HepG2 (cell line): ENCODE measurements around the gene SLAMF8. TPM values are rescaled to one million over a fixed set of nuclear protein-coding genes. Genes with fewer than 3 reads are reported as not detected.
A peak's percentile ranks its signal among the peaks of the same experiment; 100 is the strongest.

Source experiments
- ATAC-seq: fragments of 200-7000 bp; cut with Tn5 transposase; 3 replicates; pipeline ENCODE4 v1.9.1; 2020; ENCODE audit warnings: mild to moderate bottlenecking, moderate library complexity
- BruUV-seq: library from RNA; stranded (reverse); fragments of 400-500 nt; replicated peaks from 2 replicates; lab custom pipeline; 2021; lab: Mats Ljungman, UMichigan
- CTCF ChIA-PET: fragments of 300-600 bp; formaldehyde crosslinking; extraction: SDS; loops from one replicate; lab custom pipeline; 2021; ENCODE audit warnings: low total read pairs, inconsistent platforms, low intra/inter-chr PET ratio; lab: Yijun Ruan, JAX
- POLR2A ChIA-PET: fragments of 350-600 bp; sonication (Branson Sonifier 250); formaldehyde crosslinking; loops from one replicate; lab custom pipeline; 2020; ENCODE audit warnings: antibody characterized with exemption, inconsistent platforms; lab: Yijun Ruan, JAX
- DNase-seq: peaks from one replicate; pipeline ENCODE4 v3.0.0-alpha.2; 2015; ENCODE audit warnings: low spot score
- FAIRE-seq: peaks from 3 replicates; lab custom pipeline; 2011; peaks lifted over from hg19 to GRCh38; lab: Jason Lieb, UNC
- H2AFZ ChIP-seq: one replicate; pipeline ENCODE4 v1.6.1; 2011; ENCODE audit warnings: low read length, inconsistent platforms
- H3K27ac ChIP-seq: fragments of 300-600 bp; 3 replicates; pipeline ENCODE4 v1.8.0; 2011; ENCODE audit warnings: mixed run types, mild to moderate bottlenecking, mixed read lengths, low read length, inconsistent platforms; ENCODE audit not compliant: insufficient read depth; ENCODE audit errors: extremely low read length
- H3K27me3 ChIP-seq, 2 experiments: fragments of 200-600 bp in 1 of 2; 2 replicates in 1 of 2; 3 replicates in 1 of 2; pipeline versions ENCODE4 v1.6.0 to v1.8.0; 2011; ENCODE audit warnings: low read length in 2 of 2, mild to moderate bottlenecking in 2 of 2, moderate library complexity in 2 of 2, inconsistent platforms in 1 of 2; ENCODE audit not compliant: insufficient read depth in 2 of 2, control insufficient read depth in 1 of 2
- H3K36me3 ChIP-seq, 2 experiments: fragments of 200-600 bp in 1 of 2; replicated peaks in 1 of 2; 2 replicates in 1 of 2; 3 replicates in 1 of 2; pipeline versions ENCODE4 v1.5.1 to v1.8.0; 2011; ENCODE audit warnings: low read length in 2 of 2, inconsistent platforms in 1 of 2; ENCODE audit not compliant: insufficient read depth in 2 of 2, control insufficient read depth in 1 of 2
- H3K4me1 ChIP-seq: 2 replicates; pipeline ENCODE4 v1.5.1; 2012; ENCODE audit warnings: low read length, inconsistent platforms; ENCODE audit not compliant: insufficient read depth
- H3K4me2 ChIP-seq: 2 replicates; pipeline ENCODE4 v1.6.0; 2011; ENCODE audit warnings: low read depth, low read length, inconsistent platforms
- H3K4me3 ChIP-seq, 3 experiments: fragments of 200-600 bp in 1 of 3; sonication (generic), shearing (Covaris generic) in 1 of 3; replicated peaks in 1 of 3; 2 replicates each; pipeline ENCODE4 v1.5.1; 2011 to 2016; ENCODE audit warnings: low read length in 3 of 3, inconsistent platforms in 2 of 3, low read depth in 2 of 3, mild to moderate bottlenecking in 2 of 3, control low read depth in 1 of 3, mixed read lengths in 1 of 3; ENCODE audit not compliant: insufficient read depth in 1 of 3
- H3K79me2 ChIP-seq: one replicate; pipeline ENCODE4 v1.6.1; 2011; ENCODE audit warnings: low read length, inconsistent platforms; ENCODE audit not compliant: insufficient read depth
- H3K9ac ChIP-seq: 2 replicates; pipeline ENCODE4 v1.6.0; 2011; ENCODE audit warnings: mild to moderate bottlenecking, low read depth, low read length, inconsistent platforms; ENCODE audit not compliant: insufficient read depth
- H3K9me3 ChIP-seq: 2 replicates; pipeline ENCODE4 v1.5.1; 2012; ENCODE audit warnings: mild to moderate bottlenecking, low read length
- H4K20me1 ChIP-seq: 2 replicates; pipeline ENCODE4 v1.6.0; 2011; ENCODE audit warnings: inconsistent platforms, mild to moderate bottlenecking, low read length, moderate library complexity; ENCODE audit not compliant: insufficient read depth
- HMG20A ChIP-seq: IDR thresholded peaks from 2 replicates; pipeline ENCODE4 v1.6.1; 2016; ENCODE audit warnings: borderline replicate concordance
- MAFK ChIP-seq, 2 experiments: IDR thresholded peaks in 1 of 2; conservative IDR thresholded peaks in 1 of 2; 2 replicates each; pipeline ENCODE4 v1.6.1; 2011; ENCODE audit warnings: improper control_type of control experiment in 2 of 2, low read length in 2 of 2
- MTF2 ChIP-seq: sonication (generic); formaldehyde crosslinking; IDR thresholded peaks from 2 replicates; pipeline ENCODE4 v1.5.0; 2020; ENCODE audit warnings: missing genetic modification reagents, borderline replicate concordance
- NR2C2 ChIP-seq: sonication (generic); formaldehyde crosslinking; IDR thresholded peaks from 2 replicates; pipeline ENCODE4 v1.4.0; 2020; ENCODE audit warnings: missing genetic modification reagents, mild to moderate bottlenecking, moderate library complexity, borderline replicate concordance
- SRY ChIP-seq: sonication (generic); formaldehyde crosslinking; IDR thresholded peaks from 2 replicates; pipeline ENCODE4 v1.8.0; 2022; ENCODE audit warnings: mild to moderate bottlenecking, missing genetic modification reagents
- THYN1 ChIP-seq: sonication (generic); formaldehyde crosslinking; IDR thresholded peaks from 2 replicates; pipeline ENCODE4 v1.8.1; 2023; ENCODE audit warnings: low read depth, mild to moderate bottlenecking, moderate library complexity, missing genetic modification reagents, borderline replicate concordance
- ZC3H4 ChIP-seq: sonication (generic); formaldehyde crosslinking; IDR thresholded peaks from 2 replicates; pipeline ENCODE4 v1.4.0; 2020; ENCODE audit warnings: missing genetic modification reagents, borderline replicate concordance
- ZNF296 ChIP-seq: sonication (generic); formaldehyde crosslinking; conservative IDR thresholded peaks from 2 replicates; pipeline ENCODE4 v1.5.0; 2020; ENCODE audit warnings: mild to moderate bottlenecking, missing genetic modification reagents
- ZNF660 ChIP-seq: sonication (generic); formaldehyde crosslinking; IDR thresholded peaks from 2 replicates; pipeline ENCODE4 v1.5.1; 2020; ENCODE audit warnings: mild to moderate bottlenecking, low read depth, missing genetic modification reagents, borderline replicate concordance
- WGBS: methylation state at CpG from one replicate; pipeline ENCODE4 v1.1.6; 2017; ENCODE audit warnings: low lambda C conversion rate; 5-methylcytosine and 5-hydroxymethylcytosine counted together
- in situ Hi-C: cut with HindIII; loops from 2 replicates; pipeline ENCODE4 v1.10.0; 2017; ENCODE audit warnings: low pct_unique_long_range_greater_than_20kb; ENCODE audit not compliant: extremely low pct_ligation_motif_present
- intact Hi-C: fragments of 100-400 bp; cut with micrococcal nuclease; formaldehyde crosslinking; loops from one replicate; pipeline ENCODE4 v1.10.0; 2022; ENCODE audit not compliant: unreplicated experiment
- polyA plus RNA-seq, 8 experiments: library from polyadenylated mRNA; depleted of rRNA in 3 of 8; stranded (reverse) in 7 of 8; unstranded in 1 of 8; fragments of >200 nt; fragmentation: Illumina TruSeq in 4 of 8; extraction: Trizol in 4 of 8; gene quantifications; 2 replicates each; pipeline versions ENCODE4 v1.2.1 to v1.2.3, GENCODE V29; 2011 to 2016; ENCODE audit warnings: low read depth in 4 of 8, missing spikeins in 1 of 8, mixed read lengths in 1 of 8; ENCODE audit not compliant: insufficient read depth in 1 of 8
- total RNA-seq, 5 experiments: library from RNA; depleted of rRNA; stranded (reverse); fragments of >200 nt; fragmentation: Illumina TruSeq; extraction: Trizol; gene quantifications; 2 replicates each; pipeline ENCODE4 v1.2.3, GENCODE V29; 2016; ENCODE audit warnings: low read depth in 1 of 5
- TF ChIP-seq, protein P1 (sequence below): sonication (generic); formaldehyde crosslinking; IDR thresholded peaks from 2 replicates; pipeline ENCODE4 v1.4.0; 2020; ENCODE audit warnings: mild to moderate bottlenecking, missing genetic modification reagents
- TF ChIP-seq, protein P2 (sequence below): sonication (generic); formaldehyde crosslinking; IDR thresholded peaks from 2 replicates; pipeline ENCODE4 v1.5.1; 2020; ENCODE audit warnings: missing genetic modification reagents, mild to moderate bottlenecking, borderline replicate concordance

SLAMF8 gene
- total and polyA plus RNA-seq, 2 of the 13 experiments (the other 11 are each of a cell fraction or from before 2014, with no cell fraction given): not detected

DNA sequence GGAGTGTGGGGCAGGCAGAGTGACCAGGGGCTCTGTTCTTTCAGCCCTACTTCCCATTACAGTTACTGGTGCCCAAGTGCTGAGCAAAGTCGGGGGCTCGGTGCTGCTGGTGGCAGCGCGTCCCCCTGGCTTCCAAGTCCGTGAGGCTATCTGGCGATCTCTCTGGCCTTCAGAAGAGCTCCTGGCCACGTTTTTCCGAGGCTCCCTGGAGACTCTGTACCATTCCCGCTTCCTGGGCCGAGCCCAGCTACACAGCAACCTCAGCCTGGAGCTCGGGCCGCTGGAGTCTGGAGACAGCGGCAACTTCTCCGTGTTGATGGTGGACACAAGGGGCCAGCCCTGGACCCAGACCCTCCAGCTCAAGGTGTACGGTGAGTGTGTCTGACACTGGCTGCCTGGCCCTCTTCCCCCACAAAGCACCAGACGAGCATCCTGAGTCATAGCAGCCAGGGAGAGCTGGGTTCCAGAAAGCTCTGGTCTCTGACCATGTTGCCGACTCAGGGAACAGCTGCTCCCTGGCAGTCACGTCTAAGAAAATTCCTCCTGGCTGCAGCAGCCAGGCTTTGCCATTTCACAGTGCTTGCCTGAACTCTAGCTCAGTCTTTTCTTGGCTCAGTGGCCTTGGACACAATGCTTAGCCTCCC, 3.3 kb downstream of the SLAMF8 start:
- no peaks in the 10 kb centered on the region for H3K79me2 ChIP-seq
- H3K27me3 ChIP-seq: peaks cover 3 to 12% of the 10 kb centered on the region in 2 experiments; a peak in 4 of 5 replicates
- no peak overlapping the region for H3K4me3 ChIP-seq
- no peak for FAIRE-seq
- intact Hi-C loops (loop anchor here (2.0 kb wide), 1 partner anchor 31 kb away; no protein-coding TSS in a partner anchor), in situ Hi-C loops (no loop called here)
- no peak overlapping the region for H3K9ac ChIP-seq
- no peaks in the 10 kb centered on the region for H3K36me3 ChIP-seq
- no peaks in the 10 kb centered on the region for H4K20me1 ChIP-seq
- POLR2A ChIA-PET: no interaction called here
- TF ChIP-seq MAFK (conservative IDR thresholded peaks at IDR 0.05 in 1 of 2, IDR thresholded peaks at IDR 0.05 in 1 of 2; ENCODE audit: low read length in 2 of 2) (0 out of 4 replicates have a peak, but pooled peaks of 1 of the 2 experiments have one; percentile 4), HMG20A (no peak), THYN1 (CRISPR knock-in tag) (no peak)
- H2AFZ ChIP-seq: no peak overlapping the region
- H3K27ac ChIP-seq: no peak overlapping the region
- H3K4me1 ChIP-seq: peaks cover 12% of the 10 kb centered on the region
- ATAC-seq: no peak
- no peaks in the 10 kb centered on the region for H3K9me3 ChIP-seq
- 28% methylated on average over 11 of the region's 18 CpGs for WGBS
- no peak overlapping the region for H3K4me2 ChIP-seq
- DNase-seq: no peak
- CTCF ChIA-PET: no interaction called here
- no TSS peak for BruUV-seq

DNA sequence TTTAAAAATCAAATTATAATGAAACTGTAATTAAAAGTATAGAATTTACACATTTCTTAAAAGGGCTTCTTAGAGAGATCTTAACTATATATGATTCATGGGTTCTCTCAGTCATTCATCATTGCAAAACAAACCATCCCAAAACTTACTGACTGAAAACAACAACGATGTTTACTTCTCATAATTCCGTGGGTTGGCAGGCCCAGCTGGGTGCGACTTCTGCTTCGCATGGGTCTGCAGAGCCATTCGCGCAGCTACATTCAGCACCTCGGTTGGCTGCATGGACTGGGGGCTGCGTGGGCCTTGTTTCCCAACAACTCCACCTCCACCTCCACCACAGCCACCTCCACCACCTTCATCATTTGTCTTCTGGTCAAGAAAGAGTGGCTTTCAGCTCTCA, 4.0 kb downstream of the SLAMF8 start:
- peaks cover 3 to 12% of the 10 kb centered on the region in 2 experiments; a peak in 4 of 5 replicates for H3K27me3 ChIP-seq
- no peak overlapping the region for H3K4me2 ChIP-seq
- H3K4me1 ChIP-seq: peaks cover 5% of the 10 kb centered on the region
- 38% methylated on average over 8 of the region's 8 CpGs for WGBS
- no peak overlapping the region for H3K4me3 ChIP-seq
- H2AFZ ChIP-seq: no peak overlapping the region
- BruUV-seq: no TSS peak
- no peak for DNase-seq
- intact Hi-C loops (no loop called here), in situ Hi-C loops (no loop called here)
- ChIA-PET CTCF (no interaction called here), POLR2A (no interaction called here)
- no peak overlapping the region for H3K9ac ChIP-seq
- ATAC-seq: no peak
- H4K20me1 ChIP-seq: no peaks in the 10 kb centered on the region
- no peaks in the 10 kb centered on the region for H3K9me3 ChIP-seq
- H3K27ac ChIP-seq: no peak overlapping the region
- FAIRE-seq: no peak
- no peaks in the 10 kb centered on the region for H3K36me3 ChIP-seq
- H3K79me2 ChIP-seq: no peaks in the 10 kb centered on the region
- TF ChIP-seq MTF2 (CRISPR knock-in tag): no peak
- TF ChIP-seq, protein P1, sequence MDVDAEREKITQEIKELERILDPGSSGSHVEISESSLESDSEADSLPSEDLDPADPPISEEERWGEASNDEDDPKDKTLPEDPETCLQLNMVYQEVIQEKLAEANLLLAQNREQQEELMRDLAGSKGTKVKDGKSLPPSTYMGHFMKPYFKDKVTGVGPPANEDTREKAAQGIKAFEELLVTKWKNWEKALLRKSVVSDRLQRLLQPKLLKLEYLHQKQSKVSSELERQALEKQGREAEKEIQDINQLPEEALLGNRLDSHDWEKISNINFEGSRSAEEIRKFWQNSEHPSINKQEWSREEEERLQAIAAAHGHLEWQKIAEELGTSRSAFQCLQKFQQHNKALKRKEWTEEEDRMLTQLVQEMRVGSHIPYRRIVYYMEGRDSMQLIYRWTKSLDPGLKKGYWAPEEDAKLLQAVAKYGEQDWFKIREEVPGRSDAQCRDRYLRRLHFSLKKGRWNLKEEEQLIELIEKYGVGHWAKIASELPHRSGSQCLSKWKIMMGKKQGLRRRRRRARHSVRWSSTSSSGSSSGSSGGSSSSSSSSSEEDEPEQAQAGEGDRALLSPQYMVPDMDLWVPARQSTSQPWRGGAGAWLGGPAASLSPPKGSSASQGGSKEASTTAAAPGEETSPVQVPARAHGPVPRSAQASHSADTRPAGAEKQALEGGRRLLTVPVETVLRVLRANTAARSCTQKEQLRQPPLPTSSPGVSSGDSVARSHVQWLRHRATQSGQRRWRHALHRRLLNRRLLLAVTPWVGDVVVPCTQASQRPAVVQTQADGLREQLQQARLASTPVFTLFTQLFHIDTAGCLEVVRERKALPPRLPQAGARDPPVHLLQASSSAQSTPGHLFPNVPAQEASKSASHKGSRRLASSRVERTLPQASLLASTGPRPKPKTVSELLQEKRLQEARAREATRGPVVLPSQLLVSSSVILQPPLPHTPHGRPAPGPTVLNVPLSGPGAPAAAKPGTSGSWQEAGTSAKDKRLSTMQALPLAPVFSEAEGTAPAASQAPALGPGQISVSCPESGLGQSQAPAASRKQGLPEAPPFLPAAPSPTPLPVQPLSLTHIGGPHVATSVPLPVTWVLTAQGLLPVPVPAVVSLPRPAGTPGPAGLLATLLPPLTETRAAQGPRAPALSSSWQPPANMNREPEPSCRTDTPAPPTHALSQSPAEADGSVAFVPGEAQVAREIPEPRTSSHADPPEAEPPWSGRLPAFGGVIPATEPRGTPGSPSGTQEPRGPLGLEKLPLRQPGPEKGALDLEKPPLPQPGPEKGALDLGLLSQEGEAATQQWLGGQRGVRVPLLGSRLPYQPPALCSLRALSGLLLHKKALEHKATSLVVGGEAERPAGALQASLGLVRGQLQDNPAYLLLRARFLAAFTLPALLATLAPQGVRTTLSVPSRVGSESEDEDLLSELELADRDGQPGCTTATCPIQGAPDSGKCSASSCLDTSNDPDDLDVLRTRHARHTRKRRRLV: no peak
- TF ChIP-seq SRY (CRISPR knock-in tag): no peak
- no peak for TF ChIP-seq ZC3H4
- no peak for TF ChIP-seq NR2C2
- TF ChIP-seq ZNF660 (CRISPR knock-in tag): no peak
- no peak for TF ChIP-seq ZNF296 (CRISPR knock-in tag)
- TF ChIP-seq, protein P2, sequence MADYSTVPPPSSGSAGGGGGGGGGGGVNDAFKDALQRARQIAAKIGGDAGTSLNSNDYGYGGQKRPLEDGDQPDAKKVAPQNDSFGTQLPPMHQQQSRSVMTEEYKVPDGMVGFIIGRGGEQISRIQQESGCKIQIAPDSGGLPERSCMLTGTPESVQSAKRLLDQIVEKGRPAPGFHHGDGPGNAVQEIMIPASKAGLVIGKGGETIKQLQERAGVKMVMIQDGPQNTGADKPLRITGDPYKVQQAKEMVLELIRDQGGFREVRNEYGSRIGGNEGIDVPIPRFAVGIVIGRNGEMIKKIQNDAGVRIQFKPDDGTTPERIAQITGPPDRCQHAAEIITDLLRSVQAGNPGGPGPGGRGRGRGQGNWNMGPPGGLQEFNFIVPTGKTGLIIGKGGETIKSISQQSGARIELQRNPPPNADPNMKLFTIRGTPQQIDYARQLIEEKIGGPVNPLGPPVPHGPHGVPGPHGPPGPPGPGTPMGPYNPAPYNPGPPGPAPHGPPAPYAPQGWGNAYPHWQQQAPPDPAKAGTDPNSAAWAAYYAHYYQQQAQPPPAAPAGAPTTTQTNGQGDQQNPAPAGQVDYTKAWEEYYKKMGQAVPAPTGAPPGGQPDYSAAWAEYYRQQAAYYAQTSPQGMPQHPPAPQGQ (CRISPR knock-in tag): no peak
